GM23338 (cell line): ENCODE data around the gene ATF5. TPM values are rescaled to one million over a fixed set of nuclear protein-coding genes. Genes with fewer than 3 reads are reported as not detected.

Experiments used
- ATAC-seq: fragments of 200-7000 bp; cut with Tn5 transposase; 3 replicates; pipeline ENCODE4 v1.9.1; 2020
- DNase-seq: peaks from one replicate; pipeline ENCODE4 v3.0.0-alpha.2; 2015; ENCODE audit warnings: low spot score
- H2AFZ ChIP-seq: fragments of 200-600 bp; sonication (generic); 2 replicates; pipeline ENCODE4 v1.8.0; 2016; ENCODE audit warnings: antibody characterized with exemption, mild to moderate bottlenecking, moderate library complexity
- H3F3A ChIP-seq: fragments of 200-600 bp; sonication (generic); replicated peaks from 2 replicates; pipeline ENCODE4 v1.8.0; 2017; ENCODE audit warnings: antibody characterized with exemption, mixed run types, low read depth
- H3K27ac ChIP-seq: fragments of 200-600 bp; sonication (generic); 2 replicates; pipeline ENCODE4 v1.6.1; 2016; ENCODE audit warnings: low read depth
- H3K27me3 ChIP-seq: fragments of 200-600 bp; sonication (generic); 2 replicates; pipeline ENCODE4 v1.8.0; 2016; ENCODE audit warnings: mild to moderate bottlenecking, mixed run types, moderate library complexity; ENCODE audit not compliant: insufficient read depth
- H3K36me3 ChIP-seq: fragments of 200-600 bp; sonication (generic); 2 replicates; pipeline ENCODE4 v1.8.0; 2016; ENCODE audit warnings: mild to moderate bottlenecking; ENCODE audit not compliant: insufficient read depth
- H3K4me1 ChIP-seq: fragments of 200-600 bp; sonication (generic); 2 replicates; pipeline ENCODE4 v1.8.0; 2016; ENCODE audit warnings: mild to moderate bottlenecking, moderate library complexity; ENCODE audit not compliant: insufficient read depth
- H3K4me2 ChIP-seq: fragments of 200-600 bp; sonication (generic); 2 replicates; pipeline ENCODE4 v1.7.1; 2017; ENCODE audit warnings: mixed run types
- H3K4me3 ChIP-seq: fragments of 200-600 bp; sonication (generic); 2 replicates; pipeline ENCODE4 v1.6.1; 2016; ENCODE audit warnings: mixed run types
- H3K79me2 ChIP-seq: fragments of 200-600 bp; sonication (generic); replicated peaks from 2 replicates; pipeline ENCODE4 v1.8.0; 2017; ENCODE audit warnings: mild to moderate bottlenecking; ENCODE audit not compliant: insufficient read depth
- H3K9me2 ChIP-seq: fragments of 200-600 bp; sonication (generic); 2 replicates; pipeline ENCODE4 v1.8.0; 2017; ENCODE audit not compliant: insufficient read depth
- H4K20me1 ChIP-seq: fragments of 200-600 bp; sonication (generic); replicated peaks from 2 replicates; pipeline ENCODE4 v1.8.0; 2017; ENCODE audit warnings: mild to moderate bottlenecking; ENCODE audit not compliant: insufficient read depth
- H3K27ac Mint-ChIP-seq: 2 replicates; pipeline ENCODE4 v1.8.0; 2020; ENCODE audit warnings: inconsistent platforms, mild to moderate bottlenecking, moderate library complexity, mixed read lengths
- H3K27me3 Mint-ChIP-seq: 3 replicates; pipeline ENCODE4 v1.8.0; 2022; ENCODE audit warnings: low read depth, mild to moderate bottlenecking, moderate library complexity, mixed read lengths, inconsistent platforms; ENCODE audit not compliant: insufficient read depth, poor library complexity
- H3K36me3 Mint-ChIP-seq: 3 replicates; pipeline ENCODE4 v1.8.0; 2021; ENCODE audit warnings: low read depth, mild to moderate bottlenecking, inconsistent platforms, moderate library complexity, mixed read lengths
- H3K4me1 Mint-ChIP-seq: 3 replicates; pipeline ENCODE4 v1.8.0; 2020; ENCODE audit warnings: mild to moderate bottlenecking, inconsistent platforms, mixed read lengths
- H3K4me3 Mint-ChIP-seq: 3 replicates; pipeline ENCODE4 v1.8.0; 2021; ENCODE audit warnings: moderate library complexity, mild to moderate bottlenecking, inconsistent platforms, mixed read lengths
- H3K9me3 Mint-ChIP-seq: 3 replicates; pipeline ENCODE4 v1.8.0; 2020; ENCODE audit warnings: moderate library complexity, mild to moderate bottlenecking, inconsistent platforms, mixed read lengths
- CREB1 ChIP-seq: fragments of 250-450 bp; sonication (Bioruptor Pico); IDR thresholded peaks from 2 replicates; pipeline ENCODE4 v1.5.0; 2020; ENCODE audit warnings: low read depth, mild to moderate bottlenecking, moderate library complexity
- CTCF ChIP-seq, 2 experiments: fragments of 200-600 bp in 1 of 2; sonication (generic) in 1 of 2; conservative IDR thresholded peaks; 2 replicates each; pipeline versions ENCODE4 v1.5.1 to v1.6.1; 2016 to 2017; ENCODE audit warnings: antibody characterized with exemption in 2 of 2, low read depth in 2 of 2, mild to moderate bottlenecking in 2 of 2, moderate library complexity in 1 of 2
- ETS1 ChIP-seq: IDR thresholded peaks from 2 replicates; pipeline ENCODE4 v1.6.1; 2016; ENCODE audit warnings: antibody characterized with exemption
- EZH2 ChIP-seq: fragments of 200-600 bp; sonication (generic); IDR thresholded peaks from one replicate; pipeline ENCODE4 v1.8.0; 2017; ENCODE audit warnings: antibody characterized with exemption, mild to moderate bottlenecking, low read depth; ENCODE audit not compliant: unreplicated experiment
- EZH2phosphoT487 ChIP-seq: fragments of 200-600 bp; sonication (generic); IDR thresholded peaks from one replicate; pipeline ENCODE4 v1.8.1; 2018; ENCODE audit warnings: antibody characterized with exemption; ENCODE audit not compliant: unreplicated experiment
- JUNB ChIP-seq: IDR thresholded peaks from one replicate; pipeline ENCODE4 v1.6.1; 2016; ENCODE audit warnings: antibody characterized with exemption; ENCODE audit not compliant: unreplicated experiment
- NANOG ChIP-seq: IDR thresholded peaks from 2 replicates; pipeline ENCODE4 v1.6.1; 2016; ENCODE audit warnings: antibody characterized with exemption, borderline replicate concordance
- POLR2AphosphoS5 ChIP-seq: IDR thresholded peaks from 2 replicates; pipeline ENCODE4 v1.6.1; 2016; ENCODE audit warnings: antibody characterized with exemption, low read depth
- REST ChIP-seq: IDR thresholded peaks from one replicate; pipeline ENCODE4 v1.6.1; 2018; ENCODE audit warnings: antibody characterized with exemption; ENCODE audit not compliant: unreplicated experiment
- ZNF114 ChIP-seq: fragments of 250-450 bp; sonication (Bioruptor Pico); IDR thresholded peaks from 2 replicates; pipeline ENCODE4 v1.5.0; 2020; ENCODE audit warnings: mild to moderate bottlenecking, moderate library complexity
- ZNF331 ChIP-seq: fragments of 250-450 bp; sonication (Bioruptor Pico); IDR thresholded peaks from 2 replicates; pipeline ENCODE4 v1.5.0; 2020; ENCODE audit warnings: low read depth, mild to moderate bottlenecking, moderate library complexity
- ZNF462 ChIP-seq: fragments of 250-450 bp; sonication (Bioruptor Pico); IDR thresholded peaks from 2 replicates; pipeline ENCODE4 v1.5.0; 2020; ENCODE audit warnings: mild to moderate bottlenecking, moderate library complexity
- polyA plus RNA-seq: library from polyadenylated mRNA; unstranded; fragments of >200 nt; fragmentation: Nextera tagmentation; extraction: Ambion mirVana; gene quantifications from 2 replicates; pipeline ENCODE4 v1.2.1, GENCODE V29; 2016
- total RNA-seq: library from RNA; depleted of rRNA; stranded (reverse); fragments of >200 nt; shearing (Covaris generic); gene quantifications from 2 replicates; pipeline ENCODE4 v1.2.3, GENCODE V29; 2014

ATF5 gene
- total and polyA plus RNA-seq, 2 experiments from 2014 or later, result 7.4 to 9.6 TPM

- TF ChIP-seq EZH2phosphoT487 (no peak), POLR2AphosphoS5 (no peak), ZNF331 (CRISPR knock-in tag) (no peak), ZNF114 (CRISPR knock-in tag) (no peak), JUNB (no peak), EZH2 (no peak), CTCF (conservative IDR thresholded peaks at IDR 0.05; ENCODE audit: low read depth in 2 of 2) (no peak)
These were observed 47.5 kb downstream of the ATF5 start (continued) for GRCh38 chr19:49976496-49976895.

GRCh38 chr19:49977076-49977475, 48.1 kb downstream of the ATF5 start:
- Histone ChIP-seq H3K27ac (no peak overlapping the region), H3K4me1 (no peaks in the 10 kb centered on the region), H3K27me3 (no peaks in the 10 kb centered on the region), H3K79me2 (no peaks in the 10 kb centered on the region), H3F3A (no peaks in the 10 kb centered on the region), H2AFZ (no peak overlapping the region), H4K20me1 (no peaks in the 10 kb centered on the region), H3K4me2 (no peak overlapping the region), H3K36me3 (no peaks in the 10 kb centered on the region), H3K9me2 (no peaks in the 10 kb centered on the region), H3K4me3 (no peak overlapping the region)
- no peaks in the 10 kb centered on the region for H3K4me1 Mint-ChIP-seq
- DNase-seq, result no peak
- ATAC-seq, result no peak
- no peaks in the 10 kb centered on the region; the same call in 1 of the 3 replicates for H3K36me3 Mint-ChIP-seq
- peaks cover 8% of the 10 kb centered on the region for H3K27me3 Mint-ChIP-seq
- no peak overlapping the region for H3K4me3 Mint-ChIP-seq
- no peak overlapping the region for H3K27ac Mint-ChIP-seq
- no peaks in the 10 kb centered on the region; the same call in 2 of the 3 replicates for H3K9me3 Mint-ChIP-seq
- TF ChIP-seq EZH2phosphoT487, result no peak
- TF ChIP-seq ETS1, result no peak
- no peak for TF ChIP-seq NANOG
- no peak for TF ChIP-seq REST
- no peak for TF ChIP-seq POLR2AphosphoS5
- no peak for TF ChIP-seq EZH2
- TF ChIP-seq CREB1 (CRISPR knock-in tag), result no peak
- no peak for TF ChIP-seq ZNF462 (CRISPR knock-in tag)
